HepG2 (cell line): Measurements from ENCODE around the gene ARVCF. TPM values are rescaled to one million over a fixed set of nuclear protein-coding genes. Genes with fewer than 3 reads are reported as not detected.

ENCODE experiments used
- ATAC-seq: fragments of 200-7000 bp; cut with Tn5 transposase; 3 replicates; pipeline ENCODE4 v1.9.1; 2020; ENCODE audit warnings: mild to moderate bottlenecking, moderate library complexity
- BruUV-seq: library from RNA; stranded (reverse); fragments of 400-500 nt; replicated peaks from 2 replicates; lab custom pipeline; 2021; lab: Mats Ljungman, UMichigan
- CTCF ChIA-PET: fragments of 300-600 bp; formaldehyde crosslinking; extraction: SDS; loops from one replicate; lab custom pipeline; 2021; ENCODE audit warnings: low total read pairs, inconsistent platforms, low intra/inter-chr PET ratio; lab: Yijun Ruan, JAX
- POLR2A ChIA-PET: fragments of 350-600 bp; sonication (Branson Sonifier 250); formaldehyde crosslinking; loops from one replicate; lab custom pipeline; 2020; ENCODE audit warnings: antibody characterized with exemption, inconsistent platforms; lab: Yijun Ruan, JAX
- DNase-seq: peaks from one replicate; pipeline ENCODE4 v3.0.0-alpha.2; 2015; ENCODE audit warnings: low spot score
- FAIRE-seq: peaks from 3 replicates; lab custom pipeline; 2011; peaks lifted over from hg19 to GRCh38; lab: Jason Lieb, UNC
- H2AFZ ChIP-seq: one replicate; pipeline ENCODE4 v1.6.1; 2011; ENCODE audit warnings: low read length, inconsistent platforms
- H3K27ac ChIP-seq: fragments of 300-600 bp; 3 replicates; pipeline ENCODE4 v1.8.0; 2011; ENCODE audit warnings: mixed run types, mild to moderate bottlenecking, mixed read lengths, low read length, inconsistent platforms; ENCODE audit not compliant: insufficient read depth; ENCODE audit errors: extremely low read length
- H3K27me3 ChIP-seq, 2 experiments: fragments of 200-600 bp in 1 of 2; 2 replicates in 1 of 2; 3 replicates in 1 of 2; pipeline versions ENCODE4 v1.6.0 to v1.8.0; 2011; ENCODE audit warnings: low read length in 2 of 2, mild to moderate bottlenecking in 2 of 2, moderate library complexity in 2 of 2, inconsistent platforms in 1 of 2; ENCODE audit not compliant: insufficient read depth in 2 of 2, control insufficient read depth in 1 of 2
- H3K36me3 ChIP-seq, 2 experiments: fragments of 200-600 bp in 1 of 2; replicated peaks in 1 of 2; 2 replicates in 1 of 2; 3 replicates in 1 of 2; pipeline versions ENCODE4 v1.5.1 to v1.8.0; 2011; ENCODE audit warnings: low read length in 2 of 2, inconsistent platforms in 1 of 2; ENCODE audit not compliant: insufficient read depth in 2 of 2, control insufficient read depth in 1 of 2
- H3K4me1 ChIP-seq: 2 replicates; pipeline ENCODE4 v1.5.1; 2012; ENCODE audit warnings: low read length, inconsistent platforms; ENCODE audit not compliant: insufficient read depth
- H3K4me2 ChIP-seq: 2 replicates; pipeline ENCODE4 v1.6.0; 2011; ENCODE audit warnings: low read depth, low read length, inconsistent platforms
- H3K4me3 ChIP-seq, 3 experiments: fragments of 200-600 bp in 1 of 3; sonication (generic), shearing (Covaris generic) in 1 of 3; replicated peaks in 1 of 3; 2 replicates each; pipeline ENCODE4 v1.5.1; 2011 to 2016; ENCODE audit warnings: low read length in 3 of 3, inconsistent platforms in 2 of 3, low read depth in 2 of 3, mild to moderate bottlenecking in 2 of 3, control low read depth in 1 of 3, mixed read lengths in 1 of 3; ENCODE audit not compliant: insufficient read depth in 1 of 3
- H3K79me2 ChIP-seq: one replicate; pipeline ENCODE4 v1.6.1; 2011; ENCODE audit warnings: low read length, inconsistent platforms; ENCODE audit not compliant: insufficient read depth
- H3K9ac ChIP-seq: 2 replicates; pipeline ENCODE4 v1.6.0; 2011; ENCODE audit warnings: mild to moderate bottlenecking, low read depth, low read length, inconsistent platforms; ENCODE audit not compliant: insufficient read depth
- H3K9me3 ChIP-seq: 2 replicates; pipeline ENCODE4 v1.5.1; 2012; ENCODE audit warnings: mild to moderate bottlenecking, low read length
- H4K20me1 ChIP-seq: 2 replicates; pipeline ENCODE4 v1.6.0; 2011; ENCODE audit warnings: inconsistent platforms, mild to moderate bottlenecking, low read length, moderate library complexity; ENCODE audit not compliant: insufficient read depth
- FOXP4 ChIP-seq: sonication (generic); formaldehyde crosslinking; IDR thresholded peaks from 2 replicates; pipeline ENCODE4 v1.4.0; 2020; ENCODE audit warnings: missing genetic modification reagents
- MLXIP ChIP-seq: sonication (generic); formaldehyde crosslinking; IDR thresholded peaks from 2 replicates; pipeline ENCODE4 v1.9.0; 2021; ENCODE audit warnings: missing genetic modification reagents, borderline replicate concordance
- NFIC ChIP-seq: IDR thresholded peaks from 2 replicates; pipeline ENCODE4 v1.6.1; 2012; ENCODE audit warnings: mild to moderate bottlenecking, low read length, inconsistent platforms
- PAF1 ChIP-seq: IDR thresholded peaks from 2 replicates; pipeline ENCODE4 v1.6.1; 2016; ENCODE audit warnings: missing genetic modification reagents, missing compliant biosample characterization
- RBFOX2 ChIP-seq: fragments of 200-400 bp; formaldehyde crosslinking; IDR thresholded peaks from 2 replicates; pipeline ENCODE4 v1.6.1; 2017; ENCODE audit warnings: low read depth, mild to moderate bottlenecking, low read length
- RBM22 ChIP-seq: fragments of 200-400 bp; formaldehyde crosslinking; optimal IDR thresholded peaks from 2 replicates; pipeline ENCODE3; 2017; ENCODE audit warnings: mild to moderate bottlenecking, low read length, moderate library complexity
- SRSF1 ChIP-seq: fragments of 200-400 bp; formaldehyde crosslinking; optimal IDR thresholded peaks from 2 replicates; pipeline ENCODE3; 2017; ENCODE audit warnings: mild to moderate bottlenecking, low read depth, low read length, moderate library complexity
- ZFP36L1 ChIP-seq: sonication (generic); formaldehyde crosslinking; IDR thresholded peaks from 2 replicates; pipeline ENCODE4 v1.8.0; 2022; ENCODE audit warnings: mild to moderate bottlenecking, missing genetic modification reagents, moderate library complexity
- ZNF724P ChIP-seq: sonication (generic); formaldehyde crosslinking; IDR thresholded peaks from 2 replicates; pipeline ENCODE4 v1.8.0; 2022; ENCODE audit warnings: missing genetic modification reagents, borderline replicate concordance
- ZNF891 ChIP-seq: sonication (generic); formaldehyde crosslinking; IDR thresholded peaks from 2 replicates; pipeline ENCODE4 v1.5.0; 2020; ENCODE audit warnings: mild to moderate bottlenecking, missing genetic modification reagents
- WGBS: methylation state at CpG from one replicate; pipeline ENCODE4 v1.1.6; 2017; ENCODE audit warnings: low lambda C conversion rate; 5-methylcytosine and 5-hydroxymethylcytosine counted together
- in situ Hi-C: cut with HindIII; loops from 2 replicates; pipeline ENCODE4 v1.10.0; 2017; ENCODE audit warnings: low pct_unique_long_range_greater_than_20kb; ENCODE audit not compliant: extremely low pct_ligation_motif_present
- intact Hi-C: fragments of 100-400 bp; cut with micrococcal nuclease; formaldehyde crosslinking; loops from one replicate; pipeline ENCODE4 v1.10.0; 2022; ENCODE audit not compliant: unreplicated experiment
- polyA plus RNA-seq, 8 experiments: library from polyadenylated mRNA; depleted of rRNA in 3 of 8; stranded (reverse) in 7 of 8; unstranded in 1 of 8; fragments of >200 nt; fragmentation: Illumina TruSeq in 4 of 8; extraction: Trizol in 4 of 8; gene quantifications; 2 replicates each; pipeline versions ENCODE4 v1.2.1 to v1.2.3, GENCODE V29; 2011 to 2016; ENCODE audit warnings: low read depth in 4 of 8, missing spikeins in 1 of 8, mixed read lengths in 1 of 8; ENCODE audit not compliant: insufficient read depth in 1 of 8
- total RNA-seq, 5 experiments: library from RNA; depleted of rRNA; stranded (reverse); fragments of >200 nt; fragmentation: Illumina TruSeq; extraction: Trizol; gene quantifications; 2 replicates each; pipeline ENCODE4 v1.2.3, GENCODE V29; 2016; ENCODE audit warnings: low read depth in 1 of 5

ARVCF gene
- total and polyA plus RNA-seq, 2 of the 13 experiments (the other 11 are each of a cell fraction or from before 2014, with no cell fraction given) = 16.4 to 17.7 TPM

DNA sequence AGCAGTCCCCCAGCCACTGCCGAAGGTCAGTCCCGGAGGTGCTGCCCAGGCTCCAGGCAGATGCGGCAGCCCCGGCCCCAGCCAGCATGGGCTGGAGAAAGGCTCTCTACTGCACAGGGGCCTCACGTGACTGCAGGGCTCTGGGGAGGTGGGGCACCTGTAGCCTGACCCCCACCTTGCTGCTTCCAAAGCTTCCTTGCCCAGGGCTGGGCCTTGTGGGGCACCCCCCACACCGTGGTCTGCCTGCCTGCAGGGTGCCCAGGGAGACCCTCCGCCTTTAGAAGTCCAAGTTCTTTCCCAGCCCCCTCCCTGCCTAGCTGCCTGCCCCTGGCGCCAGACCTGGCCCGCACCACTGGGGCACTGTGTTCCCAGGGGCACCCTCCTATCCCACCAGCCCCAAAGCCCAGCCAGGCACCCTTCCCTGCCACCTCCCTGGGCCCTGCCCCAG is 46.6 kb downstream of the ARVCF start (continued):
- TF ChIP-seq MLXIP (CRISPR knock-in tag) (no peak), RBFOX2 (peak; percentile 57), ZNF724P (CRISPR knock-in tag) (0 out of 2 replicates have a peak, but pooled peaks have one; percentile 10), NFIC (no peak), ZFP36L1 (CRISPR knock-in tag) (no peak)

GRCh38 chr22:19969141-19969928 is 47.3 kb downstream of the ARVCF start:
- 98% methylated on average over 7 of the region's 11 CpGs for WGBS
- no peak overlapping the region for H2AFZ ChIP-seq
- H3K27me3 ChIP-seq = no peaks in the 10 kb centered on the region
- peaks cover 55% of the 10 kb centered on the region for H3K4me1 ChIP-seq
- no peak overlapping the region for H3K4me2 ChIP-seq
- no peaks in the 10 kb centered on the region; the same call in 1 of the 2 replicates for H4K20me1 ChIP-seq
- POLR2A ChIA-PET = interaction anchor here (1.3 to 3.2 kb wide), 5 partner anchors 10 to 161 kb away, joined by 3 to 13 read pairs (median 7); no protein-coding TSS in a partner anchor
- H3K9me3 ChIP-seq = no peaks in the 10 kb centered on the region
- in situ Hi-C loops = no loop called here
- intact Hi-C loops = no loop called here
- FAIRE-seq (no peak), ATAC-seq (no peak), DNase-seq (no peak)
- no peaks in the 10 kb centered on the region for H3K79me2 ChIP-seq
- BruUV-seq = no TSS peak
- CTCF ChIA-PET = interaction anchor here (1.1 to 2.3 kb wide), 4 partner anchors 16 to 58 kb away, joined by 3 to 35 read pairs (median 8); no protein-coding TSS in a partner anchor
- TF ChIP-seq RBM22 (peak; percentile 85), PAF1 (CRISPR knock-in tag) (peak; percentile 74; the same call in 1 of the 2 replicates), ZNF891 (0 out of 2 replicates have a peak, but pooled peaks have one; percentile 37), SRSF1 (peak; percentile 26), RBFOX2 (peak; percentile 40; the same call in 1 of the 2 replicates), FOXP4 (CRISPR knock-in tag) (no peak)
- no peak overlapping the region for H3K9ac ChIP-seq
- peaks cover 12 to 34% of the 10 kb centered on the region in 2 experiments; a peak in 4 of 5 replicates for H3K36me3 ChIP-seq
- H3K4me3 ChIP-seq = no peak overlapping the region
- H3K27ac ChIP-seq = peak overlapping the region; percentile 79
